GM12878 (cell line): ENCODE results near the gene REP15. TPM values are rescaled to one million over a fixed set of nuclear protein-coding genes. Genes with fewer than 3 reads are reported as not detected.

Source experiments
- ATAC-seq: fragments of 200-7000 bp; cut with Tn5 transposase; 3 replicates; pipeline ENCODE4 v1.9.1; 2020; ENCODE audit warnings: mild to moderate bottlenecking, moderate library complexity
- BruUV-seq: library from RNA; stranded (reverse); fragments of 400-500 nt; replicated peaks from 2 replicates; lab custom pipeline; 2021; lab: Mats Ljungman, UMichigan
- CTCF ChIA-PET: fragments of 300-600 bp; sonication (Branson Sonifier 250); formaldehyde crosslinking; extraction: SDS; loops from one replicate; lab custom pipeline; 2021; ENCODE audit warnings: inconsistent platforms; lab: Yijun Ruan, JAX
- POLR2A ChIA-PET: fragments of 350-600 bp; formaldehyde crosslinking; extraction: SDS; loops from one replicate; lab custom pipeline; 2021; ENCODE audit warnings: inconsistent platforms; lab: Charles Lee
- RAD21 ChIA-PET: fragments of 300-600 bp; sonication (Branson Sonifier 250); formaldehyde crosslinking; loops from one replicate; lab custom pipeline; 2023; ENCODE audit warnings: antibody characterized with exemption; ENCODE audit not compliant: unreplicated experiment; lab: Charles Lee
- SMC1A ChIA-PET: fragments of 300-600 bp; sonication (Branson Sonifier 250); formaldehyde crosslinking; loops from one replicate; lab custom pipeline; 2023; ENCODE audit not compliant: unreplicated experiment, uncharacterized antibody; lab: Charles Lee
- DNase-seq: peaks from one replicate; pipeline ENCODE4 v3.0.0-alpha.2; 2011; ENCODE audit warnings: low read depth, low spot score
- FAIRE-seq: peaks from 3 replicates; lab custom pipeline; 2011; peaks lifted over from hg19 to GRCh38; lab: Jason Lieb, UNC
- H2AFZ ChIP-seq: 2 replicates; pipeline ENCODE4 v1.6.0; 2011; ENCODE audit warnings: low read depth, low read length, control low read depth; ENCODE audit not compliant: control insufficient read depth
- H3K27ac ChIP-seq: 2 replicates; pipeline ENCODE4 v1.5.1; 2011; ENCODE audit warnings: control low read depth; ENCODE audit not compliant: control insufficient read depth, insufficient read depth
- H3K27me3 ChIP-seq, 2 experiments: replicated peaks in 1 of 2; 2 replicates each; pipeline versions ENCODE4 v1.6.0 to v1.6.1; 2011; ENCODE audit warnings: low read length in 1 of 2; ENCODE audit not compliant: control insufficient read depth in 2 of 2, insufficient read depth in 2 of 2
- H3K36me3 ChIP-seq, 2 experiments: 2 replicates each; pipeline ENCODE4 v1.5.1; 2011; ENCODE audit warnings: low read length in 1 of 2; ENCODE audit not compliant: control insufficient read depth in 2 of 2, insufficient read depth in 2 of 2
- H3K4me1 ChIP-seq: 2 replicates; pipeline ENCODE4 v1.6.1; 2011; ENCODE audit warnings: mild to moderate bottlenecking, low read length, moderate library complexity, mixed read lengths; ENCODE audit not compliant: control insufficient read depth, insufficient read depth
- H3K4me2 ChIP-seq: 2 replicates; pipeline ENCODE4 v1.6.0; 2011; ENCODE audit warnings: control low read depth; ENCODE audit not compliant: control insufficient read depth, insufficient read depth
- H3K4me3 ChIP-seq: fragments of 200-600 bp; sonication (generic); 2 replicates; pipeline ENCODE4 v1.5.1; 2016
- H3K79me2 ChIP-seq: 2 replicates; pipeline ENCODE4 v1.6.0; 2011; ENCODE audit warnings: low read length; ENCODE audit not compliant: control insufficient read depth, insufficient read depth
- H3K9ac ChIP-seq: 2 replicates; pipeline ENCODE4 v1.8.0; 2011; ENCODE audit warnings: low read length, control low read depth, mixed read lengths; ENCODE audit not compliant: control insufficient read depth, insufficient read depth
- H3K9me3 ChIP-seq: replicated peaks from 3 replicates; pipeline ENCODE4 v1.5.1; 2011; ENCODE audit warnings: mild to moderate bottlenecking, low read length; ENCODE audit not compliant: control insufficient read depth, insufficient read depth
- H4K20me1 ChIP-seq: 2 replicates; pipeline ENCODE4 v1.6.0; 2011; ENCODE audit not compliant: control insufficient read depth, insufficient read depth
- ATF7 ChIP-seq: fragments of 450-650 bp; IDR thresholded peaks from 2 replicates; pipeline ENCODE4 v1.6.1; 2016; ENCODE audit warnings: low read depth, mild to moderate bottlenecking
- CHD2 ChIP-seq: IDR thresholded peaks from 2 replicates; pipeline ENCODE4 v1.6.1; 2011; ENCODE audit warnings: low read depth, low read length, improper control_type of control experiment, borderline replicate concordance
- FOS ChIP-seq: IDR thresholded peaks from 3 replicates; pipeline ENCODE4 v1.6.1; 2011; ENCODE audit warnings: borderline replicate concordance; ENCODE audit not compliant: insufficient read length; ENCODE audit errors: extremely low read depth
- FOXK2 ChIP-seq: fragments of 450-650 bp; IDR thresholded peaks from 2 replicates; pipeline ENCODE4 v1.6.1; 2017; ENCODE audit warnings: mild to moderate bottlenecking, moderate library complexity
- NRF1 ChIP-seq: conservative IDR thresholded peaks from 2 replicates; pipeline ENCODE4 v1.6.1; 2011; ENCODE audit warnings: mild to moderate bottlenecking, low read depth, low read length, improper control_type of control experiment
- PAX5 ChIP-seq: IDR thresholded peaks from 2 replicates; pipeline ENCODE4 v1.6.1; 2011; ENCODE audit warnings: low read depth, low read length, borderline replicate concordance
- PML ChIP-seq: IDR thresholded peaks from 2 replicates; pipeline ENCODE4 v1.6.1; 2012; ENCODE audit warnings: low read length, inconsistent platforms
- RB1 ChIP-seq: fragments of 450-650 bp; formaldehyde crosslinking; IDR thresholded peaks from 2 replicates; pipeline ENCODE4 v1.6.1; 2017; ENCODE audit warnings: mild to moderate bottlenecking, borderline replicate concordance
- SREBF1 ChIP-seq: IDR thresholded peaks from 2 replicates; pipeline ENCODE4 v1.6.1; 2012; ENCODE audit warnings: mild to moderate bottlenecking, low read length
- ZNF274 ChIP-seq: IDR thresholded peaks from one replicate; pipeline ENCODE4 v1.8.0; 2011; ENCODE audit not compliant: insufficient read length, insufficient read depth
- WGBS: methylation state at CpG from one replicate; pipeline ENCODE4 v1.1.6; 2016; ENCODE audit warnings: low lambda C conversion rate; ENCODE audit not compliant: insufficient replicate concordance, insufficient coverage; ENCODE audit errors: missing lambda C conversion rate; 5-methylcytosine and 5-hydroxymethylcytosine counted together
- in situ Hi-C: fragments of 300-500 bp; cut with MboI; formaldehyde crosslinking; loops from 9 replicates; pipeline ENCODE4 v1.14.3; 2018; ENCODE audit warnings: mixed read lengths
- intact Hi-C: fragments of 100-400 bp; cut with micrococcal nuclease; formaldehyde crosslinking; loops from one replicate; pipeline ENCODE4 v1.14.2; 2022; ENCODE audit not compliant: unreplicated experiment
- polyA plus RNA-seq, 11 experiments: library from polyadenylated mRNA; depleted of rRNA in 4 of 11; unstranded in 6 of 11; stranded (reverse) in 5 of 11; fragments of >200 nt; fragmentation: Nextera tagmentation in 4 of 11; fragmentation: Illumina TruSeq in 1 of 11; extraction: Ambion mirVana in 4 of 11; extraction: Trizol in 1 of 11; gene quantifications; 1 replicate in 1 of 11; 2 replicates in 10 of 11; pipeline versions ENCODE4 v1.2.1 to v1.2.3, GENCODE V29; 2011 to 2016; ENCODE audit warnings: inconsistent platforms in 2 of 11, missing spikeins in 2 of 11, low read depth in 1 of 11
- total RNA-seq, 4 experiments: library from RNA; depleted of rRNA in 3 of 4; stranded (reverse); fragments of >200 nt in 3 of 4; fragmentation: Illumina TruSeq in 1 of 4; extraction: Trizol in 1 of 4; gene quantifications; 2 replicates each; pipeline versions ENCODE4 v1.2.1 to v1.2.3, GENCODE V29; 2013 to 2021
- TF ChIP-seq, protein P1 (sequence below): fragments of 450-650 bp; IDR thresholded peaks from 2 replicates; pipeline ENCODE4 v1.6.1; 2017; ENCODE audit warnings: mild to moderate bottlenecking
- TF ChIP-seq, protein P2 (sequence below): fragments of 450-650 bp; IDR thresholded peaks from 2 replicates; pipeline ENCODE4 v1.6.1; 2017; ENCODE audit warnings: mild to moderate bottlenecking, moderate library complexity
- TF ChIP-seq, protein P3 (sequence below): fragments of 150-350 bp; IDR thresholded peaks from 2 replicates; pipeline ENCODE4 v1.6.1; 2014; ENCODE audit warnings: mild to moderate bottlenecking, low read depth, low read length
- TF ChIP-seq, protein P4 (sequence below): fragments of 450-650 bp; IDR thresholded peaks from 2 replicates; pipeline ENCODE4 v1.6.1; 2018; ENCODE audit warnings: mild to moderate bottlenecking, low read depth, moderate library complexity; ENCODE audit not compliant: partially characterized antibody

Gene REP15
- total and polyA plus RNA-seq, 10 of the 15 experiments (the other 5 are each of a cell fraction or from before 2014, with no cell fraction given), result not detected

DNA sequence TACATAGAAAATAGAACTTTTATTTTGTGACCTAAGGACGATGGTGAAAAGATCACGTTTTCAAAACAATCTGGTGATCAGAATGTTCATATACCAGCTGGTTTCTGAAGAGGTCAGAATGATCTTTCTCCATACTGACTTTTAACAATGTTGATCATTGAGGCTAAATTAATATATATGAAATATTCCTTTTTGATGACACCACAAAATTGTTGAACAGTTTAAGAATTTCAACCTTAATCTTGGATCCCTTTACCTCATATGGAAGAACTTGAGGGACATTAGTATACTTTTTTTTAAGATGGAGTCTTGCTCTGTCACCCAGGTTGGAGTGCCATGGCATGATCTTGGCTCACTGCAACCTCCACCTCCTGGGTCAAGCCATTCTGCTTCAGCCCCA is 2.8 kb upstream of the REP15 start:
- H3K79me2 ChIP-seq, result no peaks in the 10 kb centered on the region
- H3K9me3 ChIP-seq, result no peaks in the 10 kb centered on the region
- no peak overlapping the region for H3K27ac ChIP-seq
- no peak overlapping the region for H3K4me3 ChIP-seq
- no peak overlapping the region for H3K9ac ChIP-seq
- POLR2A ChIA-PET, result no interaction called here
- WGBS, result 82% methylated on average over 2 of the region's 2 CpGs
- CTCF ChIA-PET, result no interaction called here
- no peaks in the 10 kb centered on the region for H3K4me1 ChIP-seq
- SMC1A ChIA-PET, result no interaction called here
- ATAC-seq, result no peak
- no TSS peak for BruUV-seq
- H2AFZ ChIP-seq, result no peak overlapping the region
- no peak overlapping the region for H3K4me2 ChIP-seq
- RAD21 ChIA-PET, result no interaction called here
- intact Hi-C loops (no loop called here), in situ Hi-C loops (no loop called here)
- H3K27me3 ChIP-seq, result no peaks in the 10 kb centered on the region
- no peak for FAIRE-seq
- H3K36me3 ChIP-seq, result peaks cover 0 to 4% of the 10 kb centered on the region in 2 experiments; a peak in 2 of 4 replicates
- H4K20me1 ChIP-seq, result no peaks in the 10 kb centered on the region
- DNase-seq, result no peak
- TF ChIP-seq RB1 (no peak), FOXK2 (no peak), SREBF1 (no peak), ZNF274 (no peak), ATF7 (no peak), NRF1 (no peak), PAX5 (no peak), PML (no peak), CHD2 (no peak), FOS (no peak)
- TF ChIP-seq, protein P1, sequence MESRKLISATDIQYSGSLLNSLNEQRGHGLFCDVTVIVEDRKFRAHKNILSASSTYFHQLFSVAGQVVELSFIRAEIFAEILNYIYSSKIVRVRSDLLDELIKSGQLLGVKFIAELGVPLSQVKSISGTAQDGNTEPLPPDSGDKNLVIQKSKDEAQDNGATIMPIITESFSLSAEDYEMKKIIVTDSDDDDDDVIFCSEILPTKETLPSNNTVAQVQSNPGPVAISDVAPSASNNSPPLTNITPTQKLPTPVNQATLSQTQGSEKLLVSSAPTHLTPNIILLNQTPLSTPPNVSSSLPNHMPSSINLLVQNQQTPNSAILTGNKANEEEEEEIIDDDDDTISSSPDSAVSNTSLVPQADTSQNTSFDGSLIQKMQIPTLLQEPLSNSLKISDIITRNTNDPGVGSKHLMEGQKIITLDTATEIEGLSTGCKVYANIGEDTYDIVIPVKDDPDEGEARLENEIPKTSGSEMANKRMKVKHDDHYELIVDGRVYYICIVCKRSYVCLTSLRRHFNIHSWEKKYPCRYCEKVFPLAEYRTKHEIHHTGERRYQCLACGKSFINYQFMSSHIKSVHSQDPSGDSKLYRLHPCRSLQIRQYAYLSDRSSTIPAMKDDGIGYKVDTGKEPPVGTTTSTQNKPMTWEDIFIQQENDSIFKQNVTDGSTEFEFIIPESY, result no peak
- TF ChIP-seq, protein P2, sequence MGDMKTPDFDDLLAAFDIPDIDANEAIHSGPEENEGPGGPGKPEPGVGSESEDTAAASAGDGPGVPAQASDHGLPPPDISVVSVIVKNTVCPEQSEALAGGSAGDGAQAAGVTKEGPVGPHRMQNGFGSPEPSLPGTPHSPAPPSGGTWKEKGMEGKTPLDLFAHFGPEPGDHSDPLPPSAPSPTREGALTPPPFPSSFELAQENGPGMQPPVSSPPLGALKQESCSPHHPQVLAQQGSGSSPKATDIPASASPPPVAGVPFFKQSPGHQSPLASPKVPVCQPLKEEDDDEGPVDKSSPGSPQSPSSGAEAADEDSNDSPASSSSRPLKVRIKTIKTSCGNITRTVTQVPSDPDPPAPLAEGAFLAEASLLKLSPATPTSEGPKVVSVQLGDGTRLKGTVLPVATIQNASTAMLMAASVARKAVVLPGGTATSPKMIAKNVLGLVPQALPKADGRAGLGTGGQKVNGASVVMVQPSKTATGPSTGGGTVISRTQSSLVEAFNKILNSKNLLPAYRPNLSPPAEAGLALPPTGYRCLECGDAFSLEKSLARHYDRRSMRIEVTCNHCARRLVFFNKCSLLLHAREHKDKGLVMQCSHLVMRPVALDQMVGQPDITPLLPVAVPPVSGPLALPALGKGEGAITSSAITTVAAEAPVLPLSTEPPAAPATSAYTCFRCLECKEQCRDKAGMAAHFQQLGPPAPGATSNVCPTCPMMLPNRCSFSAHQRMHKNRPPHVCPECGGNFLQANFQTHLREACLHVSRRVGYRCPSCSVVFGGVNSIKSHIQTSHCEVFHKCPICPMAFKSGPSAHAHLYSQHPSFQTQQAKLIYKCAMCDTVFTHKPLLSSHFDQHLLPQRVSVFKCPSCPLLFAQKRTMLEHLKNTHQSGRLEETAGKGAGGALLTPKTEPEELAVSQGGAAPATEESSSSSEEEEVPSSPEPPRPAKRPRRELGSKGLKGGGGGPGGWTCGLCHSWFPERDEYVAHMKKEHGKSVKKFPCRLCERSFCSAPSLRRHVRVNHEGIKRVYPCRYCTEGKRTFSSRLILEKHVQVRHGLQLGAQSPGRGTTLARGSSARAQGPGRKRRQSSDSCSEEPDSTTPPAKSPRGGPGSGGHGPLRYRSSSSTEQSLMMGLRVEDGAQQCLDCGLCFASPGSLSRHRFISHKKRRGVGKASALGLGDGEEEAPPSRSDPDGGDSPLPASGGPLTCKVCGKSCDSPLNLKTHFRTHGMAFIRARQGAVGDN, result no peak
- TF ChIP-seq, protein P3, sequence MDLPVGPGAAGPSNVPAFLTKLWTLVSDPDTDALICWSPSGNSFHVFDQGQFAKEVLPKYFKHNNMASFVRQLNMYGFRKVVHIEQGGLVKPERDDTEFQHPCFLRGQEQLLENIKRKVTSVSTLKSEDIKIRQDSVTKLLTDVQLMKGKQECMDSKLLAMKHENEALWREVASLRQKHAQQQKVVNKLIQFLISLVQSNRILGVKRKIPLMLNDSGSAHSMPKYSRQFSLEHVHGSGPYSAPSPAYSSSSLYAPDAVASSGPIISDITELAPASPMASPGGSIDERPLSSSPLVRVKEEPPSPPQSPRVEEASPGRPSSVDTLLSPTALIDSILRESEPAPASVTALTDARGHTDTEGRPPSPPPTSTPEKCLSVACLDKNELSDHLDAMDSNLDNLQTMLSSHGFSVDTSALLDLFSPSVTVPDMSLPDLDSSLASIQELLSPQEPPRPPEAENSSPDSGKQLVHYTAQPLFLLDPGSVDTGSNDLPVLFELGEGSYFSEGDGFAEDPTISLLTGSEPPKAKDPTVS, result no peak
- TF ChIP-seq, protein P4, sequence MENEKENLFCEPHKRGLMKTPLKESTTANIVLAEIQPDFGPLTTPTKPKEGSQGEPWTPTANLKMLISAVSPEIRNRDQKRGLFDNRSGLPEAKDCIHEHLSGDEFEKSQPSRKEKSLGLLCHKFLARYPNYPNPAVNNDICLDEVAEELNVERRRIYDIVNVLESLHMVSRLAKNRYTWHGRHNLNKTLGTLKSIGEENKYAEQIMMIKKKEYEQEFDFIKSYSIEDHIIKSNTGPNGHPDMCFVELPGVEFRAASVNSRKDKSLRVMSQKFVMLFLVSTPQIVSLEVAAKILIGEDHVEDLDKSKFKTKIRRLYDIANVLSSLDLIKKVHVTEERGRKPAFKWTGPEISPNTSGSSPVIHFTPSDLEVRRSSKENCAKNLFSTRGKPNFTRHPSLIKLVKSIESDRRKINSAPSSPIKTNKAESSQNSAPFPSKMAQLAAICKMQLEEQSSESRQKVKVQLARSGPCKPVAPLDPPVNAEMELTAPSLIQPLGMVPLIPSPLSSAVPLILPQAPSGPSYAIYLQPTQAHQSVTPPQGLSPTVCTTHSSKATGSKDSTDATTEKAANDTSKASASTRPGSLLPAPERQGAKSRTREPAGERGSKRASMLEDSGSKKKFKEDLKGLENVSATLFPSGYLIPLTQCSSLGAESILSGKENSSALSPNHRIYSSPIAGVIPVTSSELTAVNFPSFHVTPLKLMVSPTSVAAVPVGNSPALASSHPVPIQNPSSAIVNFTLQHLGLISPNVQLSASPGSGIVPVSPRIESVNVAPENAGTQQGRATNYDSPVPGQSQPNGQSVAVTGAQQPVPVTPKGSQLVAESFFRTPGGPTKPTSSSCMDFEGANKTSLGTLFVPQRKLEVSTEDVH, result no peak
